PC-9 (cell line): Measurements from ENCODE around the gene RNF41.

Source experiments
- CTCF ChIP-seq: fragments of 200-600 bp; sonication (generic); conservative IDR thresholded peaks from 2 replicates; pipeline ENCODE4 v1.6.1; 2017; ENCODE audit warnings: mixed run types, antibody characterized with exemption, mild to moderate bottlenecking, moderate library complexity
- EZH2 ChIP-seq: fragments of 200-600 bp; sonication (generic); IDR thresholded peaks from 2 replicates; pipeline ENCODE4 v1.8.0; 2017; ENCODE audit warnings: antibody characterized with exemption, low read depth

GRCh38 chr12:56257491-56258067, 35.9 kb upstream of the RNF41 start:
- TF ChIP-seq EZH2 (no peak), CTCF (no peak)
